Skin of body (tissue), 2 donors: Measurements from ENCODE around the gene DOP1A. TPM values are rescaled to one million over a fixed set of nuclear protein-coding genes. Genes with fewer than 3 reads are reported as not detected.

Experiments used
- DNase-seq: peaks from one replicate; lab custom pipeline; 2025; lab: John Stamatoyannopoulos, UW
- total RNA-seq: library from RNA; depleted of rRNA; stranded (reverse); fragments of >200 nt; gene quantifications from one replicate; pipeline ENCODE4 v1.2.3, GENCODE V29; 2014

Gene DOP1A
- total RNA-seq, 1 donor from 2014 or later = 55.6 TPM

DNA sequence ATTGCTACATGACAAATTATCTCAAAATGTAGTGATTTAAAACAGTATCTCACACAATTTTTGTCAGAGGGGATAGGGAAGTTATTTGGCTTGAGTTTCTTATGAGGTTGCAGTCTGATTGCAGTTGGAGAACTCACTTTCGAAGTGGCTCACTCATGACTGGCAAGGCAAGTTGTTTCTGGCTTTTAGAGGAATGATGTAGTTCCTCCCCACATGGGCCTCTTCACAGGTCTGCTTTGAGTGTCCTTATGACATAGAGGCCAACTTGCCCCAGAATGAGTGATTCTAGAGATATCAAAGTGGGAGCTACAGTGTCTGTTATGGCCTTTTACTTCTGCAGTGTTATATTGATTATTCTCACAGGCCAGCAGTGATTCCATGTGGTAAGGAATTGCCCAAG is 6.1 kb downstream of the DOP1A start:
- DNase-seq = no peak

DNA sequence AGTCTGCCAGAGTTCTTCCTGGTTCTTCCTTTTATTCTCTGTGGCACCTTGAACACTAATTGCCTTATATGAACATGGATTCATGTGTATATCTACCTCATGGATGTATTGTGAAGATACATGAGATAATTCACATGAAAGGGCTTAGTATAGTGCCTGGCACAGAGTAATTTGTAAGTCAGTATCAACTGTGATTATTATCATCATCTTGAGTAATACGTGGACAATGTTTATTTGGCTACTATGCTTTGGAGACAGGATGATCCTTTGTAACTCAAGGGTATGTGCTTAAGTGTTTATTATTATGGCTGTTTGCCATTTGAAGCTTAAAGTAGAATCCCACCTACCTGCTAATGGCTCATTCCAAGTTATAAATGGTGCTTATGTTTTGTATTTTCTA is 16.0 kb downstream of the DOP1A start:
- DNase-seq = no peak

DNA sequence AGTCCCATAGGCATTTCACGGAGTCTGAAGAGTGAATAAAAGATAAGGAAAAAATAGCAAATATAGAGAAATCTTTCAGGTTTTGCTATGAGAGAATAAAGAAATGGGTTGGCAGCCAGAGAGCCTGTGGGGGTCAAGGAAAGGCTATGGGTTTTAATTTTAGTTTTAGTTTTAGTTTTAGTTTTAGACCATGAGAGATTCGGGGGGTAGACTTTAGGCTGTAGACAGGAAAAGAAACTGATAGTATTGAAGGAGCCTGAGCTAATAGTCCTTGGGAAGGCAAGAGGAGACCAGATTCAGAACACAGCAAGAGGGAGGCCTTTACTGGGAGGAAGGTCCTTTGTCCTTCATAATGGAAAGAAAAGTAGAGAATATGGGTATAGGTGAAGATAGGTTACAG is 19.3 kb downstream of the DOP1A start:
- no peak for DNase-seq

DNA sequence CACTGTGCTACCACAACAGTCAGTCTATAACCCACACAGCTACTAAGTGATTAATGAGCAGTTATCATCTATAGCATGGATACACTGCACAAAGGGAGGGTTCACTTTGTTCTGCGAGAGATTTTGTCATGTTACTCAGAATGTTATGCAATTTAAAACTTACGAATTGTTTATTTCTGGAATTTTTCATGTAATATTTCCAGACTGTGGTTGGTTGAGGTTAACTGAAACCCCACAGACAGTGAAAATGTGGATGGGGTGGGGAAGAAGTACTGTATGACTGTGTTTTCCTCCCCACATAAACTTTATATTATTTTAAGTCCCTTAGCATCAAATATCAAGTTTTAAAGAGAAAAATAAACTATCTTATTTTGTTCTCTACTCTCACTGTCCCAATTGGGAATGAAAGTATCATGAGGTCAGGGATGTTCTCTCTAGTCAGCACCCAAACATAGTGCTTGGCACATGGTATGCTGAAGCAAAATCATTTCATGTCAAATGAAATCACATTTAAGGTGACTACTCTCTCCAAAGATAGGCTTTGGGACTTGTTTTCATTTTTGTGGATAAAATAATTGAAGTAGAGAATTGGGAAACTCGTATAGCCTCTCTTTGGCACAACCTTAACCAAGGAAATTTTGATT is 25.4 kb downstream of the DOP1A start:
- no peak for DNase-seq

DNA sequence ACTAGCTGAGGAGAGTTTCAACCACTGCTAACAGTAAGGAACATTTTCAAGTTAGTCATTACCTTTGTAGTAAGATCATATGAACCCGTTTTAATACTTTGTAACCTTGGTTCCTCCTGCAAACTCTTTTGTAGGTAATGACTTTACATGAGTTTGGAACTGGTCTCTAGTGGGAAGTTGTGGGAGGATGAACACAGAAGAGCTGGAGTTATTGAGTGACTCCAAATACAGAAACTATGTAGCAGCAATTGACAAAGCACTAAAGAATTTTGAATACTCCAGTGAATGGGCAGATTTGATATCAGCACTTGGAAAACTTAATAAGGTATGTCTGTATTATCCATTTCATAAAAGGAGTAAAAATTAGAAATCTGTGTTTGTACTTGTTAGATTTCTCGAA is 29.3 kb downstream of the DOP1A start:
- no peak for DNase-seq

DNA sequence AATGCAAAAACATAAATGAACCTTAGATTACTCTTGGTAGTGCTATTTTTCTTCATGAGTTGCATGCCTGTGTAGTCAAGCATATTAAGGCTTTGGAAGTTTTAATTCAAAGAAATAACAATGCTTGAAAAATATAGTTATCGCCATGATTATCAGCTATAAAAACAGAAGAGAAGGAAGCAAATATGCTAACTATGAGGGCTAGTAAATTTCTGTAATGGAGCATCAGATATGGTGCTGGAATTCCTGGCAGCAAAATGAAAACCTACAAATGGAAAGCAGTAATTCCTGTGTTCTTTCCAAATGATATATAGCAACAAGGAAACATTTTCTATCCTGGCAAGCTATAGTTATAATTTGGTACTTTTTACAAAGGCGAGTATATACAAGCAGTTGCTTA is 29.7 kb downstream of the DOP1A start:
- DNase-seq = no peak

DNA sequence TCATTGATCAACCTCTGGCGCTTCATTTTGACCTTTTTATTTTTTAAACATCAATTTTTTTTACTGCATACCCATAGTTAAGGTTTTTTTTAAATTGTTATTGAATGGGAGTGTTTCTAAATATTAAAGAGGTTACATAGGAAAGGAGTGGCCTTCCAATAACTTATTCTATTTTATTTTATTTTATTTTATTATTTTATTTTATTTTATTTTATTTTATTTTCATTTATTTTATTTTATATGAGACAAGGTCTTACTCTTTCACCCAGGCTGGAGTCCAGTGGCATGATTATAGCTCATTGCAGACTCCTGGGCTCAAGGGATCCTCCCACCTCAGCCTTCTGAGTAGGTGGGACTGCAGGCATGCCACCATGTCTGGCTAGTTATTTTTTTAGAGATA is 30.2 kb downstream of the DOP1A start:
- no peak for DNase-seq

DNA sequence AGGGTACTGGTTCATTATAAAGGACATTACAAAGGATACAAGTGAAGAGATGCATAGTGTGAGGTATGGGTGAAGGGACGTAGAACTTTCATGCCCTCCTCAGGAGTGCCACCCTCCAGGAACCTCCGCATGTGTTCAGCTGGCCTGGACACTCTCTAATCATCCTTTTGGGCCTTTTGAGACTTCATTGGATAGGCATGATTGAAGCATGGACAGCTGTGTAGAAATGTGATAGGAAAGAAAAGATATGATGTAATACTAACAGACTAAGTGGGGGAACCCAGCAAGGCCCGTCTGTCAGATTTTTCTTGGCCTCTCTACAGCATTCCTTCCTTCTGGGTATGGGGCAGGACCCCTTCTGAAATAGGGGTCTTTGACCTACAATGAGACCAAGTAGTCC is 31.1 kb downstream of the DOP1A start:
- DNase-seq = no peak

DNA sequence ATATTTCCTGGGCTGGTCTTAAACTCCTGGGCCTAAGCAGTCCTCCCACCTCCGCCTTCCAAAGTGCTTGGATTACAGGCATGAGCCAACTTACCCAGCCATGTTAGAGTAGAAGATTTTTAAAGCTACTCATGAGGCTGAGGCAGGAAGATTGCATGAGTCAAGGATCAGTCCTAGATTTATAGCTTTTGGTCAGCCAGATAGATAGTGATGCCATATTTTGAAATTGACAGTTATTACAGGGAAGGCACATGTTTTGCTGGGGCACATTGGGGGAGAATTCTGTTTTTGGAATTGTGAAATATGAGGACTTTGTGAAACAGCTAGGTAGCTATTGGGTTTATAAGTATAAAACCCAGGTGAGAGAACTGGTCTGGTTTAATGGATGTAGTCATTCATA is 40.9 kb downstream of the DOP1A start:
- DNase-seq = no peak

DNA sequence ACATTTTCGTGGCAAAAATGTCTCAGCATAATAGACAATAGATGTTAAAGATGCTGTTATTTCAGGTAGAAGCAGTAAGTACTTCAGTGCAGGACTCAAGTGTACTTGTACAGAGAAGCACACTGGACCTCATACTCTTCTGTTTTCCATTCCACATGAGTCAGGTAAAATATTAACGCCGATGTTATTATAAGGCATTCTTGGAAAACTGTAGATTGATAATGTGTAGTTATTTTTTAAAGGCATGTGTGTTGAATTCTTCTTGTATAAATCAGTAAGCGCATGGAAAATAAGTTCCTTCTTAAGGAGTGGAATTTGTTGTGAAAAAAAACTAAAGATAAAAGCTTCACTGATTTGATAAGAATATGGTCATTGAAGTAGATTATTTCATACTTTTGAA is 45.8 kb downstream of the DOP1A start:
- DNase-seq = no peak

DNA sequence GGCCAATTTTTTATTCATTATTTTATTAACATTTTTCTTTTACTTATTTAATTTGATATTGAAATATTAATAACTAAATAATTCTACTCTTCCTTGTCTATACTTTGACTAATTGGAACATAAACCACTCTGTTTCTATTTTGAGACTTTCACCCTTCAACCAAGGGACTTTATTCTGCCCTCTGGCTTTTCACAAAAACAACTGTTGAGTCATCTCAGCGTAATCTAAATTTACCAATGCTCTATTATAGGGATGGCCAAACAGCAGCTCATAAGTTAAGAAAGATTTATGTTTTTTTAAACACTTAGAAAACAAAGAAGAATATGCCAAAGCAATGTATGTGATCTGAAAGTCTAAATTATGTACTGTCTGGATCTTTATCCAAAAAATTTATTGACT is 46.7 kb downstream of the DOP1A start:
- no peak for DNase-seq

DNA sequence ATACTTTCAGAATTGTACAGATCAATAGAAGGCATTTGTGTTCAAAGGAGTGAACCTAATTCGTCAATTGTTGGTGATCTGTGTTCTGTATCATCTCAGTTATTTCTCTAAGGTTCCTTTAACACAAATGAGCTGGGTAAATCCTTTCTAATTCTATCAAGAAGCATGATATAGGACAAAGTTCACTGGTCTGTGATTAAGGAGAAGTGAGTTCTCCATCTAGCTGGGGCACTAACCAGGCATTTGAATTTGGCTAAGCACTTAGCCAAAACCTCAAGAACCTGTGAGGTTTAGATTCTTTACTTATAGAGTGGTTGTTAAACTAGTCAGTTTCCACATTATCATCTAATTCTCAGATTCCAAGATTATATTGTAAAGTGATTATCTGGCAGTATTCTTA is 50.3 kb downstream of the DOP1A start:
- DNase-seq = no peak

DNA sequence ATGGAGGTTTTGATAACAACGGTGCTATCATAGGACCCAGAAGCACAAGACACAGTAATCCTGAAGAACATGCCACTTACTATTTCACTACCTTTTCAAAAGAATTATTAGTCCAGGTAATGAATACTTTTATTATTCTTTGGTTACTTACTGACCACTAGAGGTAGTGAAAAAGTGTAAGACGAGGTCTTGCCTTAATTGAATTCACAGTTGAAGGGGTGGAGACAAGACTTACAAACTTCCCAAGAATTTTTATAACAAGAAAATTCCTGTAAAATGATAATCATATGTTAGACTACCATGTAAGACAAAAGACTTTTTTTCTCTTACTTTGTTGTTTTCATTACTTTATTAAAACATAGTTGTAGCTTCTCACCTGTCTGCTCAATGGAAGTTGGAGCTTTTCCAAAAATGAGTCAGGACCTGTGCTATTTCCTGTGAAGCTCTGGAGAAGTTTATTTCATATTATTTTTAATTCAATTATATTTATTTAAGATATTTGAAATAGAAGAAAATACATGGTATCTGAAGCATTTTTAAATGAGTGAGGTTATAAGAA is 52.4 kb downstream of the DOP1A start:
- DNase-seq = no peak

DNA sequence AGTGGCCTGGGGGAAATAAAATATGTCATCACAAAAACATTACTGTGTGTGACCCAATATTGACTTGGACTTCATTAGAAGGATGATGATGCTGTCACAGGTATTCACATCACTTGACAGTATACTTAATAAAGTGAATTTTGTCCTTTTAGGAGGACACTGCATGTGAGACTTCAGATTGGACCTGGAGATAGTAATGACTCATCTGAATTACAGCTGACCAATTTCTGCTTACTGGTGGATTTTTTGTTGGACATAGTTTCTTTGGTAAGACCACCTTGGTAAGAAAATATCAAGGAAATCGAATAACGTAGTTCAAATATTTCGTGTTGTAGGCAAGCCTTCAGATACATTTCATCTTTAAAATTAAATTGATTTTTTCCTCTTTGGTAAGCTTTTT is 57.1 kb downstream of the DOP1A start:
- DNase-seq = no peak

DNA sequence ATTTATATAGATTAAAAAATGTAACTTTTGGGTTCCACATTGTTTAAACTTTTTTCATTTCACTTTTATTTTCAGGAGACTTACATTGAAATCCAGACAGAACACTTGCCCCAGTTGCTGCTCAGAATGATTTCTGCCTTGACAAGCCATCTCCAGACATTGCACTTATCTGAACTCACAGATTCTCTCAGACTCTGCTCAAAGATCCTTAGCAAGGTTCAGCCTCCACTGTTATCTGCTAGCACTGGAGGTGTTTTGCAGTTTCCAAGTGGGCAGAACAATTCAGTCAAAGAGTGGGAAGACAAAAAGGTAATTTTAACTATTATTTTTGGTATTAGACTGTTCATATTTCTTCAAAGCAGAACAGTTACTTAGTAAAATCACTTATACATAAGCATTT is 58.0 kb downstream of the DOP1A start:
- no peak for DNase-seq

DNA sequence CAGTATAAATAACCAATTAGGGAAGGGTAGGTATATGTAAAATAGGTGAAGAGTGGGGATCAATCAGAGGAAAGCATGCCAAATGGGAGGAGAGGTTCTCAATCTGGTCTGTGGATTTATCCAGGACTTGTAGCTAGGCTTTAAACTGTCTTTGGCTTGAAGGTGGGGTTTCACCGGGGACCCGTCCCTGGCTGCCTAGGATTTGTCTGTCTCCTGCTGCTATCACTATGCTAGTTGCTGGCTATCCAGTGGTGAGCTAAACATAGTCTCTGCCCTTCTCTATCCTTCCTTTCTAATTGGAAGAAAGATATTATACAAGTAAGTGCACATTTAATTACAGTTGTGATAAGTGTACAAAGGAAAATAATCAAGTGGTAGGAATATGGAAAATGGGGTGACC is 58.8 kb downstream of the DOP1A start:
- DNase-seq = no peak

DNA sequence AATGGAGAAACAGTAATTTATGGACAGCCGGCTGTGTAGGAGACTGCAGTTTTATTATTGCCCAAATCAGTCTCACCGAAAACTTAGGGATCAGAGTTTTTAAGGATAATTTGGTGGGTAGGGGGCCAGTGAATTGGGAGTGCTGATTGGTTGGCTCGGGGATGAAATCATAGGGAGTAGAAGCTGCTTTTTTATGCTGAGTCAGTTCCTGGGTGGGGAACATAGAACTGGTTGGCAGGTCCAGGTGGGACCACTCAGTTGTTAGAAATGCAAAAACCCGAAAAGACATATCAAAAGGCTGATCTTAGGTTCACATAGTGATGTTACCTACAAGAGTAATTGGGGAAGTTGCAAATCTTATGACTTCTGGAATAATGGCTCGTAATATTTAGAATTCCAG is 59.3 kb downstream of the DOP1A start:
- no peak for DNase-seq

DNA sequence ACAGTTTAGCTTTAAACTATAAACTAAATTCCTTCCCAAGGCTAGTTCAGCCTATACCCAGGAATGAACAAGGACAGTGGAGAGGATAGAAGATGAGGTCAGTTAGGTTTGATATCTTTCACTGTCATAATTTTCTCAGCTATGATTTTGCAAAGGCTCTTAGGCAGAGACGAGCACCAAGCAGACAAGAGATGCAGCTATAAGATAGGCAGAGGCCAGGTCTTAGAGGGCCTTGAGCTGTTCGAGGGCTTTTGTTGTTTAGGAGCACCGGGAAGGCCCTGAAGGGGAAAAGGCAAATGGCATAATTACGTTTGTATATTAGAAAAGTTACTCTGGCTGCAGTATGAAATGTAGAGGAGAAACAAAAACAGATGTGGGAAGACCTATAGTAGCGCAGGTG is 59.8 kb downstream of the DOP1A start:
- DNase-seq = no peak

DNA sequence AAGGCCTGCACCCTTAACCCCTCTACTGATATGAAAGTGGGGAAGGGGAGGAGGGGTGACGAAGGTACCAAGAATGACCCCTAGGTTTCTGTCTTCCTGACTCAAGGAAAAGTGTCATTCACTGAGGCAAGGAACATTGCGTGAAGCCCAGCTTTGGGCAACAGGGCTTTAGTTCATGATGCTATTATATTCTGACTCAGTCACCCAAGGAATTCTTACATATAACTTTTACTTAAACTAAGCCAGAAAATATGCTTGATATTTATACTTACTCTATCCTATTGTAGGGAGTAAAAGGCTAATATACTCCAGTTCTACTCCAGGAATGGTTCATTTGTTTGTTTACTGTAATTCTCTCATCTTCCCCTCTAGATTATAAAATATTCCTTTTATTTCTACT is 60.5 kb downstream of the DOP1A start:
- no peak for DNase-seq

DNA sequence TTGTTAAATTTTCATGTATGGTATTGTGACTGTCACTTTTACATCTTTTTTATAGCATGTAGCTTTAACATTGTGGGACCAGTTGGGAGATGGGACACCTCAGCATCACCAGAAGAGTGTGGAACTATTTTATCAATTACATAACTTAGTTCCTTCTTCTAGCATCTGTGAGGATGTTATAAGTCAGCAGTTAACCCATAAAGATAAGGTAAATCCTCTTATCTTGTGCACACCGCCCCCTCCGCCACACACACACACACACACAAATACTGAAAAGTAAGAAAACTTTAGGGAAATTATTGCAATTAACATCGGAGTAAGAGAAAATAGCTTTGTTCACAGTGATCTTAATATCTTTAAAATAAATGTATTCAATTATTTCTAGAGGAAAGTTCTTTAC is 64.7 kb downstream of the DOP1A start:
- no peak for DNase-seq

DNA sequence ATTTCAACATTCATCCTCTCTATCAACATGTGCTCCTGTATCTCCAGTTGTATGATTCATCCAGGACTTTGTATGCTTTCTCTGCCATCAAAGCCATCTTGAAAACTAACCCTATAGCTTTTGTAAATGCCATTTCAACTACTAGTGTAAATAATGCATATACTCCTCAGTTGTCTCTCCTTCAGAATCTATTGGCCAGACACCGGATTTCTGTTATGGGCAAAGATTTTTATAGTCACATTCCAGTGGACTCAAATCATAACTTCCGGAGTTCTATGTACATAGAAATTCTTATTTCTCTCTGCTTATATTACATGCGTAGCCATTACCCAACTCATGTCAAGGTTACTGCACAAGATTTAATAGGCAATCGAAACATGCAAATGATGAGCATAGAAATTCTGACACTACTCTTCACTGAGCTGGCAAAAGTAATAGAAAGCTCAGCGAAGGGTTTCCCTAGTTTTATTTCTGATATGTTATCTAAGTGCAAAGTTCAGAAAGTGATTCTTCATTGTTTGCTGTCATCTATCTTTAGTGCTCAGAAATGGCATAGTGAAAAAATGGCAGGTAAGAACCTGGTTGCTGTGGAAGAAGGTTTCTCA is 70.7 kb downstream of the DOP1A start:
- DNase-seq = no peak

DNA sequence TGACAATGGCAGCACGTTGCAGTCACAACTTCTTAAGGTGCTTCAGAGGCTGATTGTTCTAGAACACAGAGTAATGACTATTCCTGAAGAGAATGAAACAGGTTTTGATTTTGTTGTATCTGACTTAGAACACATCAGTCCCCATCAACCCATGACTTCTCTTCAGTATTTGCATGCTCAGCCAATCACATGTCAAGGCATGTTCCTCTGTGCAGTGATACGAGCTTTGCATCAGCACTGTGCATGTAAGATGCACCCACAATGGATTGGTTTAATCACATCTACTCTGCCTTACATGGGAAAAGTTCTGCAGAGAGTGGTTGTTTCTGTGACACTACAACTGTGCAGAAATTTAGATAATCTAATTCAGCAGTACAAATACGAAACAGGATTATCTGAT is 71.3 kb downstream of the DOP1A start:
- DNase-seq = no peak

DNA sequence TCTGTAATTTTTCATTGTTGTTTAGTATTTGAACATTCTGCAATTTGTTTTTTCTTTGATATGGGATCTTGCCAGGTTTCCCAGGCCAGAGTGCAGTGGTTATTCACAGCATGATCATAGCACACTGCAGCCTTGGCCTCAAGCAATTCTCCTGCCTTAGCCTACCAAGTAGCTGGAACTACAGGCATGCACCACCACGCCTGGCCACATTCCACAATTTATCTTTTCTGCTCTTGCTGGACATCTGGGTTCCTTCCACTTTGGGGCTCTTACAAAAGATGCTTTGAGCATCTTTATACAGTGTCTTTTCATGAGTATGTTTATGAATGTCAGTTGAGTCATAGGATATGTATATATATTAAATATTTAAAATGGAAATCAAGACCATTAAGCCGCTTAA is 83.6 kb downstream of the DOP1A start:
- no peak for DNase-seq

DNA sequence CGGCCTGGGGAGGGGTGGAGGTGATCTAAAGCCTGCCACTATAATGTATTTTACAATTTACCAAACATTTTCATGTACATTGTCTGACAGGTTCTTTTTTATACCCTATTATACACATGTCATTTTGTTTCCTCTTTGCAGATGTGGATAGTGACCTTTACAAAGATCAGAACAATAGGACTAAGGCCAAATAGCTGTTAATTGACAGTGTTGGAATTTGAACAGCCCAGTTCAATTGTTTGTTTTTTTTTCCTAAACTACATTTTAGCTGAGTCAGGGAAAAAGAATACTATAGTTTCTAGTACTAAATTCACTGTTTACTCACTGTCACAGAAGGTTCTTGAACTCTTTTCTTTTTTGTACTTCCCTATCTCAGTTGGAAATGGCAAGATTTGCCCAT is 85.4 kb downstream of the DOP1A start:
- DNase-seq = no peak
